Motor neuron (in vitro differentiated cells): ENCODE measurements around the gene OR8S1. TPM values are rescaled to one million over a fixed set of nuclear protein-coding genes. Genes with fewer than 3 reads are reported as not detected.

Source experiments
- total RNA-seq, 8 experiments: library from RNA; unstranded; fragments of 300-600 nt; gene quantifications; 2 replicates each; pipeline versions ENCODE4 v1.2.3 to v1.2.4, GENCODE V29; 2022

The OR8S1 gene
- total RNA-seq, 8 experiments from 2014 or later = 0.71 to 1.3 TPM; not detected in 6

Other genes with a start within 250 kb of the OR8S1 start
- gene ZNF641, start 174.7 kb upstream of the OR8S1 start, total RNA-seq = 10 to 100 TPM in 6 of 8 experiments, 1 to 10 TPM in 2; 2.4 to 24.2 (median 16.2) TPM
- gene ANP32D, start 53.1 kb upstream of the OR8S1 start, total RNA-seq = 1 to 10 TPM in 1 of 8 experiments, under 1 TPM in 3, not detected in 4; 0.36 to 2.9 (median 0.75) TPM
- gene C12orf54, start 43.1 kb upstream of the OR8S1 start, total RNA-seq = 1 to 10 TPM in 2 of 8 experiments, under 1 TPM in 2, not detected in 4; 0.29 to 10.0 (median 2.9) TPM
- gene LALBA, start 44.4 kb downstream of the OR8S1 start, total RNA-seq = under 1 TPM in 4 of 8 experiments, not detected in 4; 0.23 to 0.59 (median 0.31) TPM
- 10 to 100 TPM; 29.3 to 57.5 (median 41.8) TPM for gene KANSL2, start 156.6 kb downstream of the OR8S1 start, total RNA-seq
- 10 to 100 TPM; 29.5 to 58.5 (median 37.2) TPM for gene CCNT1, start 191.1 kb downstream of the OR8S1 start, total RNA-seq